Measurements from ENCODE around the gene LPIN2.

- TF ChIP-seq CTCF (conservative IDR thresholded peaks at IDR 0.05; ENCODE audit: low read depth in 2 of 2) = no peak
- TF ChIP-seq EZH2phosphoT487 (IDR thresholded peaks at IDR 0.05; ENCODE audit: unreplicated experiment) = no peak
- TF ChIP-seq ZNF114 (CRISPR knock-in tag; IDR thresholded peaks at IDR 0.05) = no peak
- TF ChIP-seq REST (IDR thresholded peaks at IDR 0.05; ENCODE audit: unreplicated experiment) = no peak
- TF ChIP-seq CREB1 (CRISPR knock-in tag; IDR thresholded peaks at IDR 0.05; ENCODE audit: low read depth) = no peak
- no peak for TF ChIP-seq EZH2 (IDR thresholded peaks at IDR 0.05; ENCODE audit: low read depth, unreplicated experiment)
- no peak for TF ChIP-seq ZNF331 (CRISPR knock-in tag; IDR thresholded peaks at IDR 0.05; ENCODE audit: low read depth)
- TF ChIP-seq POLR2AphosphoS5 (IDR thresholded peaks at IDR 0.05; ENCODE audit: low read depth) = no peak
- TF ChIP-seq STAT1 (IDR thresholded peaks at IDR 0.05; ENCODE audit: unreplicated experiment) = no peak
- no peak for TF ChIP-seq NANOG (IDR thresholded peaks at IDR 0.05; ENCODE audit: borderline replicate concordance)
Measured at GRCh38 chr18:2984091-2984490, 28.9 kb downstream of the LPIN2 start.
